ENCODE data around the gene ZNF740.

Gene ZNF740

DNA sequence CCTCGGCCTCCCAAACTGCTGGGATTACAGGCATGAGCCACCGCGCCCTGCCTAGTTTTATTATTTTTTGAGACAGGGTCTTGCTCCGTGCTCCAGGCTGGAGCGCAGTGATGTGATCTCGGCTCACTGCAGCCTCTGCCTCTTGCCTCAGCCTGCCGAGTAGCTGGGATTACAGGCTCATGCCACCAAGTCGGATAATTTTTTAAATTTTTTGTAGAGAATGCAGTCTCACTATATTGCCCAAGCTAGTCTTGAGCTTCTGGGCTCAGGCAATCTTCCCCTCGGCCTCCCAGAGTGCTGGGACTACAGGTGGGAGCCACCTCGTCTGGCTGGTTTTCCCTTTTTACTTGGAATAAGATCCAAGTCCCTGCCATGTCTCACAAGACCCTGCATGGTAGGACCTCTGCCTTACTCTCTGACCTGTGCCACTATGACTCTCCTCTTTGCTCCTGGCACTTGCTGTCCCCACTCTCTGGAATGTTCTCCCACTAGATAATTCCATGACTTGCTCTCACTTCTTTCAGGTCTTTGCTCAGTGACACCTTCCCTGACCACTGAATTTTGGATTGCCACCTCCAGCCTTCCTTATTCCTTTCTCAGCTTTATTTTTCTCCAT is 59.2 kb downstream of the ZNF740 start:
- no peak overlapping the region for H3K27ac ChIP-seq (ENCODE audit: low read depth, low read length, poor library complexity, severe bottlenecking)
- H2AFZ ChIP-seq (ENCODE audit: low read length), result no peak overlapping the region
- no peak for TF ChIP-seq EZH2 (IDR thresholded peaks at IDR 0.05; ENCODE audit: borderline replicate concordance, low read length)
- TF ChIP-seq, protein P1, sequence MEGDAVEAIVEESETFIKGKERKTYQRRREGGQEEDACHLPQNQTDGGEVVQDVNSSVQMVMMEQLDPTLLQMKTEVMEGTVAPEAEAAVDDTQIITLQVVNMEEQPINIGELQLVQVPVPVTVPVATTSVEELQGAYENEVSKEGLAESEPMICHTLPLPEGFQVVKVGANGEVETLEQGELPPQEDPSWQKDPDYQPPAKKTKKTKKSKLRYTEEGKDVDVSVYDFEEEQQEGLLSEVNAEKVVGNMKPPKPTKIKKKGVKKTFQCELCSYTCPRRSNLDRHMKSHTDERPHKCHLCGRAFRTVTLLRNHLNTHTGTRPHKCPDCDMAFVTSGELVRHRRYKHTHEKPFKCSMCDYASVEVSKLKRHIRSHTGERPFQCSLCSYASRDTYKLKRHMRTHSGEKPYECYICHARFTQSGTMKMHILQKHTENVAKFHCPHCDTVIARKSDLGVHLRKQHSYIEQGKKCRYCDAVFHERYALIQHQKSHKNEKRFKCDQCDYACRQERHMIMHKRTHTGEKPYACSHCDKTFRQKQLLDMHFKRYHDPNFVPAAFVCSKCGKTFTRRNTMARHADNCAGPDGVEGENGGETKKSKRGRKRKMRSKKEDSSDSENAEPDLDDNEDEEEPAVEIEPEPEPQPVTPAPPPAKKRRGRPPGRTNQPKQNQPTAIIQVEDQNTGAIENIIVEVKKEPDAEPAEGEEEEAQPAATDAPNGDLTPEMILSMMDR (IDR thresholded peaks at IDR 0.05; ENCODE audit: low read length), result no peak

DNA sequence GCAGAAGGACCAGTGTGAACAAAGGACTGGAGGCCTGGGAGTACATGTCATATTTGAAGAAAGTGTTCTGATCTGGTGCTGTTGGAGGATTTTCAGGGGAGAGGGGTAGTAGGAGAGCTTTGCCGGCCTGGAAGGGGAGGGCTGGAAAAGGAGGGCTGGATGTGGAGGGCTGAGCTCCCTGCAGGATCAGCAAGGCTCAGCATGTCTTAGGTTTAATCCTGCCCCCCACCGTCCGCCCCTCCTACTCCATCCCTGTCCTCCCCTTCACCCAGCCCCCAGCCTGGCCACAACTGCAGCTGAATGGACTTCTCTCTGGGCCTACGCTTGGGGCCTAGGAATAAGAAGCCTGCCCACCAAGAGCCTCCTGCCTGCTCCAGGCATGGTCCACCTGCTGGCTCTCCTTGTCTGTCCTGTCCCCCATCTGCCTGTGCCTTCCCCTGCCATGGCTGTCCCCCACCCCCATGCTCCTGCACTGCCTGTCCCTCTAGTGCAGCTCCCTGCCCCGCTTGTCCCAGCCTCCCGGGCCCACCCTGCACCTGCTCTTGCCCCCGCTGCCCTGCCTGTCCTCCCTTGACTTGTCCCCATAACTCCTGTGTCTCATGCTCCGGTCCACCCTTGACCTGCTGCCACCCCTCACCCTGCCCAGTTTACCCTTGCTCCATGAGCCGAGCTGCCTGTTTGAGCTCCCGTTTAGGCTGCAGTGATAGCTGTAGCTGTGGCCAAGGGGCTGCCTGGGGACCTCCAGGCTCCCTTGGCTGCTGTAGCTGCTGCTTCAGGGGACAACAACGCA is 61.3 kb downstream of the ZNF740 start:
- Histone ChIP-seq H3K36me3 (ENCODE audit: insufficient read depth, low read length) (no peaks in the 10 kb centered on the region), H3K9ac (ENCODE audit: low read length) (no peak overlapping the region), H2AFZ (ENCODE audit: low read length) (no peak overlapping the region), H3F3A (ENCODE audit: insufficient read depth, low read length) (no peaks in the 10 kb centered on the region), H3K27me3 (ENCODE audit: insufficient read depth, low read length) (no peaks in the 10 kb centered on the region; the same call in none of the 2 replicates), H3K4me2 (ENCODE audit: low read length) (no peak overlapping the region), H3K4me1 (ENCODE audit: insufficient read depth, low read length, severe bottlenecking) (no peaks in the 10 kb centered on the region), H3K79me2 (ENCODE audit: insufficient read depth, low read length) (no peaks in the 10 kb centered on the region), H4K20me1 (ENCODE audit: insufficient read depth, low read length) (no peaks in the 10 kb centered on the region), H3K4me3 (ENCODE audit: low read depth, low read length, poor library complexity, severe bottlenecking) (no peak overlapping the region), H3K9me2 (ENCODE audit: low read depth, low read length) (no peaks in the 10 kb centered on the region), H3K27ac (ENCODE audit: low read depth, low read length, poor library complexity, severe bottlenecking) (no peak overlapping the region), H3K9me3 (ENCODE audit: low read length) (no peaks in the 10 kb centered on the region)
- no peak for TF ChIP-seq EZH2 (IDR thresholded peaks at IDR 0.05; ENCODE audit: borderline replicate concordance, low read length)
- TF ChIP-seq, protein P1 (IDR thresholded peaks at IDR 0.05; ENCODE audit: low read length), result no peak

More for the DNA sequence above, 59.2 kb downstream of the ZNF740 start:
- Histone ChIP-seq H3K4me3 (ENCODE audit: low read depth, low read length, poor library complexity, severe bottlenecking) (no peak overlapping the region), H3K9me3 (ENCODE audit: low read length) (no peaks in the 10 kb centered on the region), H3K79me2 (ENCODE audit: insufficient read depth, low read length) (no peaks in the 10 kb centered on the region), H3K4me1 (ENCODE audit: insufficient read depth, low read length, severe bottlenecking) (no peaks in the 10 kb centered on the region), H3F3A (ENCODE audit: insufficient read depth, low read length) (no peaks in the 10 kb centered on the region), H3K27me3 (ENCODE audit: insufficient read depth, low read length) (no peaks in the 10 kb centered on the region; the same call in none of the 2 replicates), H3K9me2 (ENCODE audit: low read depth, low read length) (no peaks in the 10 kb centered on the region), H4K20me1 (ENCODE audit: insufficient read depth, low read length) (no peaks in the 10 kb centered on the region), H3K4me2 (ENCODE audit: low read length) (no peak overlapping the region), H3K36me3 (ENCODE audit: insufficient read depth, low read length) (no peaks in the 10 kb centered on the region), H3K9ac (ENCODE audit: low read length) (no peak overlapping the region)

DNA sequence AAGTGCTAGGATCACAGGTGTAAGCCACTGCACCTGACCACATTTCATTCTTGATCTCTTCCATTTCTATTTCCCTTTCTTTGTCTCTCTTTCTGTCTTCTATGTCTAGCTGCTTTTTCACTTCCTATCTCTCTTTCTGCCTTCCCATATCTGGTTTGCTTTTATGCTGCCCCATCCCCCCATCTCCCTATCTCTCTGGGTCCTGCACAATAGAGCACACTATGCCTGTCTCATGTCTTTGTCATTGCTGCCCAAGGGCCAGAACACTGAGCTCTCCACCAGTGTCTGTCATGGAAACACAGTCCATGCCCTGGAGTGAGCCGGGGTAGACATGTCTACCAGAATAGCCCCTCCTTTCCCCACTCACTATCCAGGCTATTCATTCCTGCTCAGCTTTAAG is 63.8 kb downstream of the ZNF740 start:
- Histone ChIP-seq H2AFZ (ENCODE audit: low read length) (no peak overlapping the region), H3K9me3 (ENCODE audit: low read length) (no peaks in the 10 kb centered on the region), H3F3A (ENCODE audit: insufficient read depth, low read length) (no peaks in the 10 kb centered on the region), H3K9ac (ENCODE audit: low read length) (no peak overlapping the region), H3K27me3 (ENCODE audit: insufficient read depth, low read length) (no peaks in the 10 kb centered on the region; the same call in none of the 2 replicates), H3K4me1 (ENCODE audit: insufficient read depth, low read length, severe bottlenecking) (no peaks in the 10 kb centered on the region), H3K4me3 (ENCODE audit: low read depth, low read length, poor library complexity, severe bottlenecking) (no peak overlapping the region), H3K9me2 (ENCODE audit: low read depth, low read length) (no peaks in the 10 kb centered on the region), H3K4me2 (ENCODE audit: low read length) (no peak overlapping the region), H3K27ac (ENCODE audit: low read depth, low read length, poor library complexity, severe bottlenecking) (no peak overlapping the region), H3K36me3 (ENCODE audit: insufficient read depth, low read length) (no peaks in the 10 kb centered on the region), H4K20me1 (ENCODE audit: insufficient read depth, low read length) (no peaks in the 10 kb centered on the region), H3K79me2 (ENCODE audit: insufficient read depth, low read length) (no peaks in the 10 kb centered on the region)
- TF ChIP-seq, protein P1 (IDR thresholded peaks at IDR 0.05; ENCODE audit: low read length), result no peak
